Measurements from ENCODE around the gene SLIT1.

DNA sequence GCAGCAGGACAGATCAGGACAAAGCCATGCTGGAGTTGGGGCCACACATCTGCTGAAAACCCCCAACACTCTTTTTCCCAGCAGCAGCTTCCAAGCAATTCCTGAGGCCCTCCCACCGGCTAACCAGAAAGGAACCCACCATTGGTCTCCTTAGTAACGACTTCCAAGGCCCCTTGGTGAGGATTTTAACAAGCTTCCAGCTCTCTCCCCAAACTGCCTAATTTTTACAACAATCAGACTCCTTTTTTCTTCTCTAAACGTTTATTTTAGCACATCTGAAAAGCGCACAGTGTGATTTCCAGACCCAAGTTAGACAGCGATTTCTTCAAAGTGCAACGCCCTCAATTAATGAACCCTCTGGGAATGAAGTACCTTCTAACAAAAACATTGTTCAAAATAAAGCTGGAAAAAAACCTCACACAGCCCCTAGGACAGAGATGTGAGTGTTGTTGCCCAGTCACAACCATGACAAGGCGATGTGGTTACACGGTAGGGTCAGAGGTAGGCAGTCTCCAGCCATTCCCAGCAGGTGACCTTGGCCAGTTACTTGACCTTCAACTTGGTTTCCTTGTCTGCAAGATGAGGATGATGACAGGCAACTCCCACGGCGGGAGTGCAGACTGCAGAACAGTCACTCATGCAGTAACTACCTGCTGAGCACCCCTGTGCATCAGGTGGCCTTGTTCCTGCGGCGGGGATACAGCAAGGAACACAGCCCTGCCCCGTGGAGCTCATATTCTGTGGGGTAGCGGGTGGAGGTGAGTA is 82.3 kb downstream of the SLIT1 start:
- TF ChIP-seq CTCF (IDR thresholded peaks at IDR 0.05) (no peak), POLR2A (IDR thresholded peaks at IDR 0.05) (no peak)
